ENCODE measurements around the gene PLXDC2. TPM values are rescaled to one million over a fixed set of nuclear protein-coding genes. Genes with fewer than 3 reads are reported as not detected.

Gene PLXDC2
- total RNA-seq, 1 experiment from 2014 or later = 0.20 TPM

DNA sequence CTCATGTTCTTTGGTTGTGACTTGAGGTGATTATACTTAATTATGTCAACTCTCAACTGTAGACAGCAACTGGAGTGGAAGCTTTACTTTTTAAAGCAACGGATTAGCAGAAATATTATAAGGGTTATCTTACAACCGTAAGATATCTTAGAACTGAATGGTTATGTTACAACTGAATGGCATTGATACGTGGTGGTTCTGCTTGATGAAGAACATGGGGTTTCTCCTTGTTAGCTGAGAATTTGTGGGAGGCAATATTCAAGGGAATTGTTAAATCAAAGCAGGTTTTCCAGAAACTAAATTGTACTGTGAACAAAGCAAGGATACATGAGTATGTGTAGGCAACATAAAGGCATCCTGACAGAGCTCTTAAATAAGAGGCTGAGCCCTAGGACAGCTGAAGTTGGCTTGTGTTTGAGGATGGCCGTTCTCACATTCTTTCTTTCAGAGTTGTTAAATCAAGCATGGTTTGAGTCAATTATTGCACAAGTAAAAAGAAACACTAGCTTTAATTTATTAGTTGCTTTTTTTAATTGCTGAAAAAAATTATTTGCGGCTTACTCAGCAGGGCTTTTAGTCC is 350.0 kb downstream of the PLXDC2 start:
- ATAC-seq (no peak), DNase-seq (ENCODE audit: low read depth, low spot score) (no peak)
- no peaks in the 10 kb centered on the region for H3K36me3 ChIP-seq (ENCODE audit: control insufficient read depth in 1 of 2, insufficient read depth in 2 of 2, low read length in 2 of 2)
- ChIA-PET RAD21 (ENCODE audit: low non-redundant PET in 1 of 2, low total read pairs in 2 of 2, uncharacterized antibody in 2 of 2, unreplicated experiment in 2 of 2) (no interaction called here), POLR2A (no interaction called here), CTCF (no interaction called here)
- intact Hi-C loops (cut with micrococcal nuclease) = no loop called here
- no peak overlapping the region for H3K4me2 ChIP-seq (ENCODE audit: low read length)
- H3K79me2 ChIP-seq (ENCODE audit: insufficient read depth, low read length) = no peaks in the 10 kb centered on the region
- TF ChIP-seq, protein P1, sequence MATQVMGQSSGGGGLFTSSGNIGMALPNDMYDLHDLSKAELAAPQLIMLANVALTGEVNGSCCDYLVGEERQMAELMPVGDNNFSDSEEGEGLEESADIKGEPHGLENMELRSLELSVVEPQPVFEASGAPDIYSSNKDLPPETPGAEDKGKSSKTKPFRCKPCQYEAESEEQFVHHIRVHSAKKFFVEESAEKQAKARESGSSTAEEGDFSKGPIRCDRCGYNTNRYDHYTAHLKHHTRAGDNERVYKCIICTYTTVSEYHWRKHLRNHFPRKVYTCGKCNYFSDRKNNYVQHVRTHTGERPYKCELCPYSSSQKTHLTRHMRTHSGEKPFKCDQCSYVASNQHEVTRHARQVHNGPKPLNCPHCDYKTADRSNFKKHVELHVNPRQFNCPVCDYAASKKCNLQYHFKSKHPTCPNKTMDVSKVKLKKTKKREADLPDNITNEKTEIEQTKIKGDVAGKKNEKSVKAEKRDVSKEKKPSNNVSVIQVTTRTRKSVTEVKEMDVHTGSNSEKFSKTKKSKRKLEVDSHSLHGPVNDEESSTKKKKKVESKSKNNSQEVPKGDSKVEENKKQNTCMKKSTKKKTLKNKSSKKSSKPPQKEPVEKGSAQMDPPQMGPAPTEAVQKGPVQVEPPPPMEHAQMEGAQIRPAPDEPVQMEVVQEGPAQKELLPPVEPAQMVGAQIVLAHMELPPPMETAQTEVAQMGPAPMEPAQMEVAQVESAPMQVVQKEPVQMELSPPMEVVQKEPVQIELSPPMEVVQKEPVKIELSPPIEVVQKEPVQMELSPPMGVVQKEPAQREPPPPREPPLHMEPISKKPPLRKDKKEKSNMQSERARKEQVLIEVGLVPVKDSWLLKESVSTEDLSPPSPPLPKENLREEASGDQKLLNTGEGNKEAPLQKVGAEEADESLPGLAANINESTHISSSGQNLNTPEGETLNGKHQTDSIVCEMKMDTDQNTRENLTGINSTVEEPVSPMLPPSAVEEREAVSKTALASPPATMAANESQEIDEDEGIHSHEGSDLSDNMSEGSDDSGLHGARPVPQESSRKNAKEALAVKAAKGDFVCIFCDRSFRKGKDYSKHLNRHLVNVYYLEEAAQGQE (IDR thresholded peaks at IDR 0.05; ENCODE audit: low read depth) = no peak
- no peak for TF ChIP-seq ELF1 (IDR thresholded peaks at IDR 0.05; ENCODE audit: borderline replicate concordance, low read depth)
- no peak for TF ChIP-seq RAD21 (IDR thresholded peaks at IDR 0.05; ENCODE audit: low read depth)
- TF ChIP-seq, protein P2, sequence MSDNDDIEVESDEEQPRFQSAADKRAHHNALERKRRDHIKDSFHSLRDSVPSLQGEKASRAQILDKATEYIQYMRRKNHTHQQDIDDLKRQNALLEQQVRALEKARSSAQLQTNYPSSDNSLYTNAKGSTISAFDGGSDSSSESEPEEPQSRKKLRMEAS (IDR thresholded peaks at IDR 0.05) = no peak
- no peak for TF ChIP-seq CEBPB (IDR thresholded peaks at IDR 0.05; ENCODE audit: low read depth)
- TF ChIP-seq SP1 (IDR thresholded peaks at IDR 0.05; ENCODE audit: low read depth) = no peak
- no peak for TF ChIP-seq SIN3A (IDR thresholded peaks at IDR 0.05; ENCODE audit: low read depth)
- TF ChIP-seq SRF (IDR thresholded peaks at IDR 0.05; ENCODE audit: low read depth) = no peak
- TF ChIP-seq CBX3 (IDR thresholded peaks at IDR 0.05; ENCODE audit: low read depth) = no peak
- TF ChIP-seq, protein P3, sequence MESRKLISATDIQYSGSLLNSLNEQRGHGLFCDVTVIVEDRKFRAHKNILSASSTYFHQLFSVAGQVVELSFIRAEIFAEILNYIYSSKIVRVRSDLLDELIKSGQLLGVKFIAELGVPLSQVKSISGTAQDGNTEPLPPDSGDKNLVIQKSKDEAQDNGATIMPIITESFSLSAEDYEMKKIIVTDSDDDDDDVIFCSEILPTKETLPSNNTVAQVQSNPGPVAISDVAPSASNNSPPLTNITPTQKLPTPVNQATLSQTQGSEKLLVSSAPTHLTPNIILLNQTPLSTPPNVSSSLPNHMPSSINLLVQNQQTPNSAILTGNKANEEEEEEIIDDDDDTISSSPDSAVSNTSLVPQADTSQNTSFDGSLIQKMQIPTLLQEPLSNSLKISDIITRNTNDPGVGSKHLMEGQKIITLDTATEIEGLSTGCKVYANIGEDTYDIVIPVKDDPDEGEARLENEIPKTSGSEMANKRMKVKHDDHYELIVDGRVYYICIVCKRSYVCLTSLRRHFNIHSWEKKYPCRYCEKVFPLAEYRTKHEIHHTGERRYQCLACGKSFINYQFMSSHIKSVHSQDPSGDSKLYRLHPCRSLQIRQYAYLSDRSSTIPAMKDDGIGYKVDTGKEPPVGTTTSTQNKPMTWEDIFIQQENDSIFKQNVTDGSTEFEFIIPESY (IDR thresholded peaks at IDR 0.05; ENCODE audit: extremely low read depth, insufficient replicate concordance, low read length) = no peak
- no peak for TF ChIP-seq FOSL1 (IDR thresholded peaks at IDR 0.05; ENCODE audit: low read depth)
- TF ChIP-seq YY1 (IDR thresholded peaks at IDR 0.05; ENCODE audit: extremely low read depth, insufficient replicate concordance, low read depth, low read length) = no peak
- TF ChIP-seq, protein P4, sequence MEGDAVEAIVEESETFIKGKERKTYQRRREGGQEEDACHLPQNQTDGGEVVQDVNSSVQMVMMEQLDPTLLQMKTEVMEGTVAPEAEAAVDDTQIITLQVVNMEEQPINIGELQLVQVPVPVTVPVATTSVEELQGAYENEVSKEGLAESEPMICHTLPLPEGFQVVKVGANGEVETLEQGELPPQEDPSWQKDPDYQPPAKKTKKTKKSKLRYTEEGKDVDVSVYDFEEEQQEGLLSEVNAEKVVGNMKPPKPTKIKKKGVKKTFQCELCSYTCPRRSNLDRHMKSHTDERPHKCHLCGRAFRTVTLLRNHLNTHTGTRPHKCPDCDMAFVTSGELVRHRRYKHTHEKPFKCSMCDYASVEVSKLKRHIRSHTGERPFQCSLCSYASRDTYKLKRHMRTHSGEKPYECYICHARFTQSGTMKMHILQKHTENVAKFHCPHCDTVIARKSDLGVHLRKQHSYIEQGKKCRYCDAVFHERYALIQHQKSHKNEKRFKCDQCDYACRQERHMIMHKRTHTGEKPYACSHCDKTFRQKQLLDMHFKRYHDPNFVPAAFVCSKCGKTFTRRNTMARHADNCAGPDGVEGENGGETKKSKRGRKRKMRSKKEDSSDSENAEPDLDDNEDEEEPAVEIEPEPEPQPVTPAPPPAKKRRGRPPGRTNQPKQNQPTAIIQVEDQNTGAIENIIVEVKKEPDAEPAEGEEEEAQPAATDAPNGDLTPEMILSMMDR (IDR thresholded peaks at IDR 0.05 in 2 of 3, conservative IDR thresholded peaks at IDR 0.05 in 1 of 3; ENCODE audit: borderline replicate concordance in 1 of 3, insufficient read depth in 1 of 3, low read depth in 2 of 3, low read length in 2 of 3) = no peak
- no peak for TF ChIP-seq ZFX (IDR thresholded peaks at IDR 0.05)
- TF ChIP-seq POLR2AphosphoS5 (IDR thresholded peaks at IDR 0.05; ENCODE audit: low read depth, low read length) = no peak
- H3K9ac ChIP-seq (ENCODE audit: low read length) = no peak overlapping the region
- H3K27me3 ChIP-seq (ENCODE audit: insufficient read depth, low read length) = no peaks in the 10 kb centered on the region
- H3K27ac ChIP-seq (ENCODE audit: low read depth, low read length) = no peak overlapping the region
- no peaks in the 10 kb centered on the region for H3K4me1 ChIP-seq (ENCODE audit: control insufficient read depth in 1 of 2, insufficient read depth in 2 of 2, low read length in 2 of 2)
- H3K9me3 ChIP-seq (ENCODE audit: control insufficient read depth in 1 of 2, insufficient read depth in 1 of 2, low read depth in 1 of 2, low read length in 2 of 2) = peaks cover 0 to 9% of the 10 kb centered on the region in 2 experiments; a peak in 2 of 4 replicates
- no peaks in the 10 kb centered on the region for H3K9me2 ChIP-seq (ENCODE audit: insufficient read depth)
- BruUV-seq (replicated peaks) = no TSS peak
- no peak overlapping the region for H3K4me3 ChIP-seq (replicated peaks in 1 of 2; ENCODE audit: low read depth in 1 of 2, low read length in 2 of 2)
- no peaks in the 10 kb centered on the region for H4K20me1 ChIP-seq (ENCODE audit: insufficient read depth)
- H2AFZ ChIP-seq (ENCODE audit: low read depth, low read length, poor library complexity, severe bottlenecking) = no peak overlapping the region

Data from HCT116 (cell line).